ENCODE data around the gene ZDHHC11B. TPM values are rescaled to one million over a fixed set of nuclear protein-coding genes. Genes with fewer than 3 reads are reported as not detected.

Gene ZDHHC11B
- total RNA-seq, 1 experiment from 2014 or later, result not detected

- Mint-ChIP-seq H3K27me3 (ENCODE audit: insufficient read depth, unreplicated experiment) (no peaks in the 10 kb centered on the region), H3K9me3 (ENCODE audit: unreplicated experiment) (no peaks in the 10 kb centered on the region), H3K4me1 (ENCODE audit: insufficient read depth, unreplicated experiment) (peaks cover 13% of the 10 kb centered on the region), H3K27ac (ENCODE audit: low read depth, unreplicated experiment) (no peak overlapping the region), H3K36me3 (ENCODE audit: insufficient read depth, unreplicated experiment) (no peaks in the 10 kb centered on the region), H3K4me3 (ENCODE audit: unreplicated experiment) (no peak overlapping the region)
- no peak for DNase-seq (ENCODE audit: unreplicated experiment)
- intact Hi-C loops (cut with micrococcal nuclease), result loop anchor here (10.0 kb wide), 1 partner anchor 180 kb away; the partner anchor contains the start of gene ZDHHC11
- CTCF ChIA-PET, result interaction anchor here (0.6 to 6.5 kb wide), 2 partner anchors 228 to 465 kb away, joined by 3 to 63 read pairs; no protein-coding TSS in a partner anchor
- BruUV-seq (replicated peaks), result no TSS peak
- POLR2A ChIA-PET, result no interaction called here
- TF ChIP-seq CTCF (IDR thresholded peaks at IDR 0.05; ENCODE audit: unreplicated experiment), result no peak
Measured at GRCh38 chr5:675111-675870, 109.2 kb downstream of the ZDHHC11B start.

- POLR2A ChIA-PET, result interaction anchor here (0.6 kb wide), 1 partner anchor 271 kb away, joined by 4 read pairs; no protein-coding TSS in a partner anchor
Measured at GRCh38 chr5:674630-675011, 109.9 kb downstream of the ZDHHC11B start.

GRCh38 chr5:673831-674629 lies 110.5 kb downstream of the ZDHHC11B start:
- no TSS peak for BruUV-seq (replicated peaks)
- Mint-ChIP-seq H3K27me3 (ENCODE audit: insufficient read depth, unreplicated experiment) (no peaks in the 10 kb centered on the region), H3K9me3 (ENCODE audit: unreplicated experiment) (no peaks in the 10 kb centered on the region), H3K4me3 (ENCODE audit: unreplicated experiment) (no peak overlapping the region), H3K4me1 (ENCODE audit: insufficient read depth, unreplicated experiment) (peaks cover 13% of the 10 kb centered on the region), H3K36me3 (ENCODE audit: insufficient read depth, unreplicated experiment) (no peaks in the 10 kb centered on the region), H3K27ac (ENCODE audit: low read depth, unreplicated experiment) (no peak overlapping the region)
- CTCF ChIA-PET, result interaction anchor here (0.6 to 6.5 kb wide), 4 partner anchors 88 to 238 kb away, joined by 3 to 63 read pairs (median 3); no protein-coding TSS in a partner anchor
- POLR2A ChIA-PET, result interaction anchor here (0.6 kb wide), 1 partner anchor 270 kb away, joined by 4 read pairs; no protein-coding TSS in a partner anchor
- DNase-seq (ENCODE audit: unreplicated experiment), result no peak
- no peak for TF ChIP-seq CTCF (IDR thresholded peaks at IDR 0.05; ENCODE audit: unreplicated experiment)
- intact Hi-C loops (cut with micrococcal nuclease), result loop anchor here (5.0 to 10.0 kb wide), 2 partner anchors 181 to 493 kb away; partner anchors contain the start of gene ZDHHC11

More at GRCh38 chr5:674630-675011, 109.9 kb downstream of the ZDHHC11B start:
- intact Hi-C loops (cut with micrococcal nuclease), result loop anchor here (5.0 to 10.0 kb wide), 2 partner anchors 180 to 493 kb away; partner anchors contain the start of gene ZDHHC11
- Mint-ChIP-seq H3K4me1 (ENCODE audit: insufficient read depth, unreplicated experiment) (peaks cover 13% of the 10 kb centered on the region), H3K27me3 (ENCODE audit: insufficient read depth, unreplicated experiment) (no peaks in the 10 kb centered on the region), H3K27ac (ENCODE audit: low read depth, unreplicated experiment) (no peak overlapping the region), H3K9me3 (ENCODE audit: unreplicated experiment) (no peaks in the 10 kb centered on the region), H3K36me3 (ENCODE audit: insufficient read depth, unreplicated experiment) (no peaks in the 10 kb centered on the region), H3K4me3 (ENCODE audit: unreplicated experiment) (no peak overlapping the region)
- no peak for TF ChIP-seq CTCF (IDR thresholded peaks at IDR 0.05; ENCODE audit: unreplicated experiment)
- CTCF ChIA-PET, result interaction anchor here (0.6 to 6.5 kb wide), 3 partner anchors 224 to 466 kb away, joined by 3 to 63 read pairs (median 3); no protein-coding TSS in a partner anchor
- no TSS peak for BruUV-seq (replicated peaks)
- DNase-seq (ENCODE audit: unreplicated experiment), result no peak
